HepG2 (cell line): Measurements from ENCODE around the gene KLHL36. TPM values are rescaled to one million over a fixed set of nuclear protein-coding genes. Genes with fewer than 3 reads are reported as not detected.

Source experiments
- AGO2 ChIP-seq: fragments of 200-400 bp; formaldehyde crosslinking; optimal IDR thresholded peaks from 2 replicates; pipeline ENCODE3; 2017; ENCODE audit warnings: mild to moderate bottlenecking, low read depth, low read length, moderate library complexity
- KMT2B ChIP-seq: IDR thresholded peaks from 2 replicates; pipeline ENCODE4 v1.6.1; 2016; ENCODE audit warnings: missing genetic modification reagents, missing compliant biosample characterization
- MBD4 ChIP-seq: IDR thresholded peaks from 2 replicates; pipeline ENCODE4 v1.6.1; 2012; ENCODE audit warnings: low read length, inconsistent platforms, borderline replicate concordance
- TFAP4 ChIP-seq: sonication (generic); IDR thresholded peaks from 2 replicates; pipeline ENCODE4 v1.6.1; 2016; ENCODE audit warnings: low read depth, borderline replicate concordance
- ZFP1 ChIP-seq: IDR thresholded peaks from 2 replicates; pipeline ENCODE4 v1.6.1; 2016
- ZNF414 ChIP-seq: sonication (generic); formaldehyde crosslinking; IDR thresholded peaks from 2 replicates; pipeline ENCODE4 v1.5.0; 2020; ENCODE audit warnings: missing genetic modification reagents
- ZNF552 ChIP-seq: sonication (generic); formaldehyde crosslinking; IDR thresholded peaks from 2 replicates; pipeline ENCODE4 v1.9.0; 2022; ENCODE audit warnings: missing genetic modification reagents, mild to moderate bottlenecking, borderline replicate concordance
- ZNF580 ChIP-seq: IDR thresholded peaks from 2 replicates; pipeline ENCODE4 v1.6.1; 2016; ENCODE audit warnings: low read depth, borderline replicate concordance
- ZNF720 ChIP-seq: sonication (generic); formaldehyde crosslinking; IDR thresholded peaks from 2 replicates; pipeline ENCODE4 v1.4.0; 2020; ENCODE audit warnings: missing genetic modification reagents
- ZNF850 ChIP-seq: sonication (generic); formaldehyde crosslinking; conservative IDR thresholded peaks from 2 replicates; pipeline ENCODE4 v1.9.0; 2021; ENCODE audit warnings: mild to moderate bottlenecking, missing genetic modification reagents
- ZNF891 ChIP-seq: sonication (generic); formaldehyde crosslinking; IDR thresholded peaks from 2 replicates; pipeline ENCODE4 v1.5.0; 2020; ENCODE audit warnings: mild to moderate bottlenecking, missing genetic modification reagents
- ZSCAN9 ChIP-seq: IDR thresholded peaks from 2 replicates; pipeline ENCODE4 v1.6.1; 2016; ENCODE audit warnings: borderline replicate concordance
- ZUFSP ChIP-seq: sonication (generic); formaldehyde crosslinking; IDR thresholded peaks from 2 replicates; pipeline ENCODE4 v1.9.0; 2021; ENCODE audit warnings: missing genetic modification reagents, mild to moderate bottlenecking, borderline replicate concordance
- polyA plus RNA-seq, 8 experiments: library from polyadenylated mRNA; depleted of rRNA in 3 of 8; stranded (reverse) in 7 of 8; unstranded in 1 of 8; fragments of >200 nt; fragmentation: Illumina TruSeq in 4 of 8; extraction: Trizol in 4 of 8; gene quantifications; 2 replicates each; pipeline versions ENCODE4 v1.2.1 to v1.2.3, GENCODE V29; 2011 to 2016; ENCODE audit warnings: low read depth in 4 of 8, missing spikeins in 1 of 8, mixed read lengths in 1 of 8; ENCODE audit not compliant: insufficient read depth in 1 of 8
- total RNA-seq, 5 experiments: library from RNA; depleted of rRNA; stranded (reverse); fragments of >200 nt; fragmentation: Illumina TruSeq; extraction: Trizol; gene quantifications; 2 replicates each; pipeline ENCODE4 v1.2.3, GENCODE V29; 2016; ENCODE audit warnings: low read depth in 1 of 5
- TF ChIP-seq, protein P1 (sequence below): sonication (generic); formaldehyde crosslinking; IDR thresholded peaks from 2 replicates; pipeline ENCODE4 v1.5.0; 2020; ENCODE audit warnings: mild to moderate bottlenecking, missing genetic modification reagents
- TF ChIP-seq, protein P2 (sequence below): sonication (generic); formaldehyde crosslinking; IDR thresholded peaks from 2 replicates; pipeline ENCODE4 v1.9.0; 2022; ENCODE audit warnings: low read depth, missing genetic modification reagents

KLHL36 gene
- total and polyA plus RNA-seq, 2 of the 13 experiments (the other 11 are each of a cell fraction or from before 2014, with no cell fraction given): 24.3 to 26.0 TPM

DNA sequence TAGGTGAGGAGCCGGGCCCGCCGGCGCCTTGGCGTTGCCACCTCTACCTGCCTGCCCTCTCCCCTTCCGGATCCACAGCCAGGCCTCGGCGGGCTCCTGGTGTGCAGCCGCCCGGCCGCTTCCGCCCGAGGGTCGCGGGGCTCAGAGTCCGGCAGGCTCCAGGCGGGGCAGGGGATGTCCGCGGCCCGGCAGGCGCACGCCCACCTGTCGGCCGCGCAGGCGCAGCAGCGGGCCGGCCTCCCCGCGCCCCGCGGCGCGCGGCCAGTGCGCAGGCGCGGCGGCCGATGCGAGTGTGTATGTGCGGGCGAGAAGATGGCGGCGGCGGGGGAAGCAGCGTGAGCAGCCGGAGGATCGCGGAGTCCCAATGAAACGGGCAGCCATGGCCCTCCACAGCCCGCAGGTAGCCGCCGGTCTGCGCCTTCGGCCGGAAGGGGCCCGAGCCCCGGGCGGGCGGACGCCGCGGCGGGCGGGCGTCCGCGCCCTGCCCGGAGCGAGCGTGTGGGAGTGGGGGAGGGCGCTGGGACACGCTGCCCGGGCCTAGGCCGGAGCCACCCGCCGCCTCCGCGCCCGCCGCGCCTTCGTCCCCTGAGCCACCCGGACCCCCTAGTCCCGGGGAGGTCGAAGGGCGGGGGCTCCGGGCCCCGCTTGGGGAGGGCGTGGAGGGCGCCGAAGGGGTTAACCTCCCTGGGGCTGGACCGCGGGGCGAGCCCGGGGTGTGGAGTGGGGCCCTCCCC, 51.6 kb downstream of the KLHL36 start, which contains the start of gene USP10 (continued):
- TF ChIP-seq, protein P1, sequence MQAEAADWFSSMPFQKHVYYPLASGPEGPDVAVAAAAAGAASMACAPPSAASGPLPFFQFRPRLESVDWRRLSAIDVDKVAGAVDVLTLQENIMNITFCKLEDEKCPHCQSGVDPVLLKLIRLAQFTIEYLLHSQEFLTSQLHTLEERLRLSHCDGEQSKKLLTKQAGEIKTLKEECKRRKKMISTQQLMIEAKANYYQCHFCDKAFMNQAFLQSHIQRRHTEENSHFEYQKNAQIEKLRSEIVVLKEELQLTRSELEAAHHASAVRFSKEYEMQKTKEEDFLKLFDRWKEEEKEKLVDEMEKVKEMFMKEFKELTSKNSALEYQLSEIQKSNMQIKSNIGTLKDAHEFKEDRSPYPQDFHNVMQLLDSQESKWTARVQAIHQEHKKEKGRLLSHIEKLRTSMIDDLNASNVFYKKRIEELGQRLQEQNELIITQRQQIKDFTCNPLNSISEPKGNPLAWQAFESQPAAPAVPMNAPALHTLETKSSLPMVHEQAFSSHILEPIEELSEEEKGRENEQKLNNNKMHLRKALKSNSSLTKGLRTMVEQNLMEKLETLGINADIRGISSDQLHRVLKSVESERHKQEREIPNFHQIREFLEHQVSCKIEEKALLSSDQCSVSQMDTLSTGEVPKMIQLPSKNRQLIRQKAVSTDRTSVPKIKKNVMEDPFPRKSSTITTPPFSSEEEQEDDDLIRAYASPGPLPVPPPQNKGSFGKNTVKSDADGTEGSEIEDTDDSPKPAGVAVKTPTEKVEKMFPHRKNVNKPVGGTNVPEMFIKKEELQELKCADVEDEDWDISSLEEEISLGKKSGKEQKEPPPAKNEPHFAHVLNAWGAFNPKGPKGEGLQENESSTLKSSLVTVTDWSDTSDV (CRISPR knock-in tag): no peak
- TF ChIP-seq ZSCAN9 (CRISPR knock-in tag) (peak; percentile 85; the same call in 1 of the 2 replicates), TFAP4 (peak; percentile 58; the same call in 1 of the 2 replicates), ZUFSP (CRISPR knock-in tag) (no peak), ZNF580 (CRISPR knock-in tag) (0 out of 2 replicates have a peak, but pooled peaks have one; percentile 18), ZNF850 (no peak), AGO2 (peak; percentile 70), KMT2B (CRISPR knock-in tag) (peak; percentile 65; the same call in 1 of the 2 replicates), ZNF414 (CRISPR knock-in tag) (peak; percentile 58; the same call in 1 of the 2 replicates), ZNF552 (CRISPR knock-in tag) (no peak), ZNF891 (CRISPR knock-in tag) (no peak), ZFP1 (CRISPR knock-in tag) (no peak; the same call in 1 of the 2 replicates), ZNF720 (CRISPR knock-in tag) (no peak), MBD4 (no peak)
- TF ChIP-seq, protein P2, sequence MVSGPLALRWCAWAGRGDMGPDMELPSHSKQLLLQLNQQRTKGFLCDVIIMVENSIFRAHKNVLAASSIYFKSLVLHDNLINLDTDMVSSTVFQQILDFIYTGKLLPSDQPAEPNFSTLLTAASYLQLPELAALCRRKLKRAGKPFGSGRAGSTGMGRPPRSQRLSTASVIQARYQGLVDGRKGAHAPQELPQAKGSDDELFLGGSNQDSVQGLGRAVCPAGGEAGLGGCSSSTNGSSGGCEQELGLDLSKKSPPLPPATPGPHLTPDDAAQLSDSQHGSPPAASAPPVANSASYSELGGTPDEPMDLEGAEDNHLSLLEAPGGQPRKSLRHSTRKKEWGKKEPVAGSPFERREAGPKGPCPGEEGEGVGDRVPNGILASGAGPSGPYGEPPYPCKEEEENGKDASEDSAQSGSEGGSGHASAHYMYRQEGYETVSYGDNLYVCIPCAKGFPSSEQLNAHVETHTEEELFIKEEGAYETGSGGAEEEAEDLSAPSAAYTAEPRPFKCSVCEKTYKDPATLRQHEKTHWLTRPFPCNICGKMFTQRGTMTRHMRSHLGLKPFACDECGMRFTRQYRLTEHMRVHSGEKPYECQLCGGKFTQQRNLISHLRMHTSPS: no peak
